ENCODE data around the gene THAP8. TPM values are rescaled to one million over a fixed set of nuclear protein-coding genes. Genes with fewer than 3 reads are reported as not detected.

Gene THAP8
- total RNA-seq, 1 experiment from 2014 or later = 5.4 TPM

GRCh38 chr19:36014012-36014924, 39.8 kb downstream of the THAP8 start, which contains the start of gene ALKBH6:
Gene ALKBH6 (minus strand): TSS chr19:36014213. CDS start chr19:36013397, 816 bp downstream.
- Histone ChIP-seq H2AFZ (ENCODE audit: low read length) (no peak within 1 kb of the TSS), H2BK20ac (ENCODE audit: low read depth, low read length, poor library complexity, severe bottlenecking) (no peak within 1 kb of the TSS), H3K4me1 (ENCODE audit: insufficient read depth, low read length) (no peaks in the 10 kb centered on the region), H3K23me2 (ENCODE audit: insufficient read length, low read depth, low read length, poor library complexity, severe bottlenecking) (peaks cover 15% of the 10 kb centered on the region), H2BK12ac (ENCODE audit: insufficient read length, low read depth, low read length) (no peak within 1 kb of the TSS), H4K20me1 (ENCODE audit: control insufficient read depth, insufficient read depth, insufficient read length) (no peaks in the 10 kb centered on the region), H3K79me2 (ENCODE audit: insufficient read depth, low read length) (no peaks in the 10 kb centered on the region), H3K18ac (ENCODE audit: insufficient read length, low read depth, low read length) (no peak within 1 kb of the TSS), H4K91ac (ENCODE audit: insufficient read length, low read depth, low read length) (no peak within 1 kb of the TSS), H3K56ac (ENCODE audit: insufficient read length, low read depth, low read length) (no peak within 1 kb of the TSS), H3K9me3 (ENCODE audit: control insufficient read depth, low read depth, low read length) (no peaks in the 10 kb centered on the region), H3K4ac (ENCODE audit: low read depth, low read length) (no peak within 1 kb of the TSS), H4K8ac (replicated peaks; ENCODE audit: insufficient read length, low read depth, low read length) (no peak within 1 kb of the TSS), H3K23ac (ENCODE audit: insufficient read length, low read depth, low read length) (no peak within 1 kb of the TSS), H3T11ph (ENCODE audit: low read length) (no peak within 1 kb of the TSS), H2BK120ac (ENCODE audit: low read depth, low read length, poor library complexity, severe bottlenecking) (no peak within 1 kb of the TSS), H3K14ac (ENCODE audit: insufficient read depth, low read length) (no peak within 1 kb of the TSS), H3K4me2 (ENCODE audit: insufficient read depth, insufficient read length, low read length) (peak within 1 kb of the TSS; percentile 98), H3K27me3 (ENCODE audit: insufficient read depth, low read length) (no peaks in the 10 kb centered on the region), H2BK15ac (ENCODE audit: low read depth, low read length) (no peak within 1 kb of the TSS), H2AK5ac (ENCODE audit: insufficient read length, low read length) (no peak within 1 kb of the TSS), H2BK5ac (ENCODE audit: insufficient read length, low read length) (no peak within 1 kb of the TSS), H3K27ac (ENCODE audit: insufficient read length, low read depth, low read length) (no peak within 1 kb of the TSS), H3K79me1 (ENCODE audit: insufficient read depth, low read depth, low read length, poor library complexity, severe bottlenecking) (peaks cover 2% of the 10 kb centered on the region), H4K5ac (ENCODE audit: insufficient read length, low read depth, low read length) (no peak within 1 kb of the TSS), H3K9ac (ENCODE audit: extremely low read depth, insufficient read length, low read length) (peak within 1 kb of the TSS; percentile 66)
- no peaks in the 10 kb centered on the region; a peak in 1 of 5 replicates for H3K9me3 Mint-ChIP-seq
- H3K4me1 Mint-ChIP-seq = peaks cover 30% of the 10 kb centered on the region in 2 experiments
- no peak for TF ChIP-seq CTCF (conservative IDR thresholded peaks at IDR 0.05)
- peaks cover 1% of the 10 kb centered on the region for H3K27me3 Mint-ChIP-seq (ENCODE audit: low read depth)
- no CpG with 5 or more reads among the region's 42 CpGs for WGBS (ENCODE audit: extremely low coverage, insufficient read length, low lambda C conversion rate)
- peak; percentile 99 for DNase-seq
- H3K36me3 Mint-ChIP-seq (ENCODE audit: insufficient read depth in 1 of 3, low read depth in 3 of 3) = peaks cover 3 to 36% (median 18%) of the 10 kb centered on the region in 3 experiments; a peak in 6 of 7 replicates
- peak within 1 kb of the TSS; percentile 81 to 96 (median 83); a peak in 6 of 7 replicates for H3K27ac Mint-ChIP-seq
- H3K4me3 Mint-ChIP-seq = peak within 1 kb of the TSS; percentile 97 to 98
